ENCODE results near the gene CCL13. TPM values are rescaled to one million over a fixed set of nuclear protein-coding genes. Genes with fewer than 3 reads are reported as not detected.

The CCL13 gene
- total RNA-seq, 4 donors from 2014 or later: 1.4 to 15.3 (median 4.1) TPM

DNA sequence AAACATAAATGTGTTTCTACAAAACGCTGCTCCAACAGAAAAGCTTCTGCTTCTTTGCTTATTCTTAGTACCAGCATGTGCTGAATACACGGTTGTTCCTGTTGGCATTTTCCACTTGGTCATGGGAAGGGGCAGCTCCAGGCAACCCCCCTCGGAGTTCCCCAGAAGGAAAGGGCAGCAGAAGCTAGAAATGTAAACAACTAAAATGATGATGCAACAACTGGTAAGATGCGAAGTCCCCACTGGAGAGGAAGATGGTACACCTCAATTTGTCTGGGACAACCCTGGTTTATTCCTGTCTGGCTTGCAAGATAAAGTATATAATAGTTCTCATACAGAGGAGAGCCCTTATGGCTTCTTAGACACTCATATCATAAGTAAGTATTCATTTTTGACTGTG, 9.2 kb upstream of the CCL13 start:
- no peak for TF ChIP-seq CTCF (IDR thresholded peaks at IDR 0.05)
- no peak for ATAC-seq (ENCODE audit: low FRiP score)
- no peak for DNase-seq (ENCODE audit: low spot score)

DNA sequence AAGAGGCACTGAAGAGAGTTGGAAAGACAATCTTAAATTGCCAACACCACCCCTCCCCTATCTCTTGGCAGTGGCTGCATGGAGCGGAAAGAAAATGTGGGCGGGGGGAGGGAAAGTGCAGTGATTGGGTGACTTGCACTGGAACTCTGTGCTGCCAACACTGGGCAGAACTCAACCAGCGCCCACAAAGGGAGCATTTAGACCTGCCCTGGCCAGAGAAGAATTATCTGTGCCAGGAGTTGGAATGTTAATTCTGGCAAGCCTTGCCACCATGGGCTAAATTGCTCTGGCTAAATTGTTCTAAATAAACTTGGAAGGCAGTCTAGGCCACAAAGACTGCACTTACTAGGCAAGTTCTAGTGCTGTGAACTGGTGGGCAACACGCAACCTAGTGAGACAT, 6.5 kb upstream of the CCL13 start:
- no peak for TF ChIP-seq CTCF (IDR thresholded peaks at IDR 0.05)
- DNase-seq (ENCODE audit: low spot score) (no peak), ATAC-seq (ENCODE audit: low FRiP score) (no peak)

DNA sequence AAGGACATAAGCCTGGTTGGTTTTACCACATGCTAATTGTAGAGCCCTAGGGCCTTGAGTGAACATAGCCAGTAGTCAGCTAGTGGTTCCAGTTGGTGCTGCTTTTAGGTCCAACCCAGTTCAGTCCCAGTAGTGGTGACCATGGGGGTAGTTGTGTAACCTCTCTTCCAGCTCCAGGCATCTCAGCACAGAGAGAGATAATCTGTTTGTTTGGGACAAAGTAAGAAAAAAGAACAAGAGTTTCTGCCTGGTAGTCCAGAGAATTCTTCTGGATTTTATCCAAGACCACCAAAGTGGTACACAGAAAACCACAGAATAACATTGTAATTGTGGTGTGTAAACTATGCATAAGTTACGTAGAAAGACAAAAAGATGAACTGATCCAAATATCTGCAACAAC, 5.2 kb upstream of the CCL13 start:
- no peak for TF ChIP-seq CTCF (IDR thresholded peaks at IDR 0.05)
- ATAC-seq (ENCODE audit: low FRiP score) (no peak), DNase-seq (ENCODE audit: low spot score) (no peak)

DNA sequence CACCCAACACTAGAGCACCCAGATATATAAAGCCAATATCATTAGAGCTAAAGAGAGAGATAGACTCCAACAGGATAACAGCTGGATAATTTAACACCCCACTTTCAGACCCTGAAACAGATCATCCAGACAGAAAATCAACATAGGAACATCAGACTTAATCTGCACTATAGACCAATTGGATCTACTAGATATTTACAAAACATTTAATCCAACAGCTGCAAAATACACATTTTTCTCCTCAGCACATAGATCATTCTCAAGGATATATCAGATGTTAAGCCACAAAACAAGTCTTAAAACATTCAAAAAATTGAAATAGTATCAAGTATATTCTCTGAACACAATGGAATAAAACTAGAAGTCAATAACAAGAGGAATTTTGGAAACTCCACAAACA, 4.1 kb upstream of the CCL13 start:
- DNase-seq (ENCODE audit: low spot score) (no peak), ATAC-seq (ENCODE audit: low FRiP score) (no peak)
- no peak for TF ChIP-seq CTCF (IDR thresholded peaks at IDR 0.05)

- no peak for DNase-seq (ENCODE audit: low spot score)
- no peak for ATAC-seq (ENCODE audit: low FRiP score)
- no peak for TF ChIP-seq CTCF (IDR thresholded peaks at IDR 0.05)
These were observed 1.6 kb upstream of the CCL13 start for GRCh38 chr17:34354637-34355036.

DNA sequence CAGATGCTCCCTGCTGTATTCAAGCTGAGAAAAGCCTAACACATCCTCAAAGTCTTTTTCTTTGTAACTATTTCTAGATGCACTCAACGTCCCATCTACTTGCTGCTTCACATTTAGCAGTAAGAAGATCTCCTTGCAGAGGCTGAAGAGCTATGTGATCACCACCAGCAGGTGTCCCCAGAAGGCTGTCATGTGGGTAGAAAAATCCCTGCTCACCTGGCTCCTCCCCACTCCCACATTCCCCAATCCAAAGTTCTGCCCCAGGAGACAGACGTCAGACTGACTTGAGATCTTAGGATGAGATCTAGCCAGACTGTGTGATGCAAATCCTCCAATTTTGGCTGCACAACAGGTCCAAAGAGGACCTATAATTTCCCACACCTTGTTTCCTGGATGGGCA, 1.1 kb downstream of the CCL13 start:
- DNase-seq (ENCODE audit: low spot score) (no peak), ATAC-seq (ENCODE audit: low FRiP score) (no peak)
- no peak for TF ChIP-seq CTCF (IDR thresholded peaks at IDR 0.05)

- DNase-seq (ENCODE audit: low spot score) (no peak), ATAC-seq (ENCODE audit: low FRiP score) (no peak)
- no peak for TF ChIP-seq CTCF (IDR thresholded peaks at IDR 0.05)
These were observed 2.4 kb downstream of the CCL13 start for GRCh38 chr17:34358631-34359030.

All from omental fat pad (tissue), 4 donors.